Heart right ventricle (tissue), 16 donors: ENCODE results near the gene PKDCC. TPM values are rescaled to one million over a fixed set of nuclear protein-coding genes. Genes with fewer than 3 reads are reported as not detected.

Source experiments
- ATAC-seq, 8 donors: fragments of 200-7000 bp; cut with Tn5 transposase; one replicate each; pipeline ENCODE4 v1.9.1; 2020; ENCODE audit warnings: mild to moderate bottlenecking in 8 of 8, moderate library complexity in 8 of 8, moderate number of reproducible peaks in 1 of 8
- DNase-seq, 2 donors: peaks; one replicate each; pipeline ENCODE4 v3.0.0-alpha.2; 2020
- H3K27ac ChIP-seq, 10 donors: fragments of 200-600 bp; sonication (generic) in 2 of 10; one replicate each; pipeline versions ENCODE4 v1.5.0 to v1.8.0; 2020 to 2022; ENCODE audit warnings: mild to moderate bottlenecking in 3 of 10
- H3K27me3 ChIP-seq, 7 donors: fragments of 200-600 bp; one replicate each; pipeline ENCODE4 v1.8.0; 2021 to 2022; ENCODE audit warnings: mild to moderate bottlenecking in 2 of 7
- H3K36me3 ChIP-seq, 9 donors: fragments of 200-600 bp; sonication (generic) in 1 of 9; one replicate each; pipeline versions ENCODE4 v1.5.0 to v1.8.0; 2020 to 2022; ENCODE audit warnings: mild to moderate bottlenecking in 2 of 9
- H3K4me1 ChIP-seq, 9 donors: fragments of 200-600 bp; sonication (generic) in 1 of 9; one replicate each; pipeline versions ENCODE4 v1.5.0 to v1.8.0; 2020 to 2022; ENCODE audit warnings: mild to moderate bottlenecking in 4 of 9
- H3K4me3 ChIP-seq, 10 donors: fragments of 200-600 bp; sonication (generic) in 2 of 10; one replicate each; pipeline versions ENCODE4 v1.5.0 to v1.8.0; 2020 to 2022; ENCODE audit warnings: mild to moderate bottlenecking in 7 of 10, moderate library complexity in 2 of 10
- H3K9me3 ChIP-seq, 11 donors: fragments of 200-600 bp in 10 of 11; sonication (generic) in 2 of 11; one replicate each; pipeline versions ENCODE4 v1.5.0 to v1.8.0; 2013 to 2022; ENCODE audit warnings: mild to moderate bottlenecking in 2 of 11, control low read depth in 1 of 11, moderate library complexity in 1 of 11
- CTCF ChIP-seq, 9 donors: fragments of 200-600 bp; sonication (generic) in 2 of 9; IDR thresholded peaks; one replicate each; pipeline versions ENCODE4 v1.5.0 to v1.8.0; 2021 to 2022; ENCODE audit warnings: antibody characterized with exemption in 9 of 9, mild to moderate bottlenecking in 5 of 9, moderate library complexity in 1 of 9
- WGBS, 2 donors: extraction: QIAGEN DNeasy Blood & Tissue Kit; methylation state at CpG; one replicate each; pipeline ENCODE4 v1.1.7; 2013; ENCODE audit warnings: inconsistent platforms in 1 of 2; 5-methylcytosine and 5-hydroxymethylcytosine counted together
- intact Hi-C, 10 donors: fragments of 100-400 bp; cut with DNase I; formaldehyde crosslinking; loops; one replicate each; pipeline versions ENCODE4 v1.11.1 to v1.14.2; 2022
- polyA plus RNA-seq, 2 donors: library from polyadenylated mRNA; stranded (reverse); fragments of 200-250 nt; gene quantifications; one replicate each; pipeline ENCODE4 v1.2.3, GENCODE V29; 2013
- total RNA-seq, 10 donors: library from RNA; stranded (reverse); fragmentation: NEBNext Ultra II Directional in 3 of 10; extraction: Animal tissue kit (Norgen Biotek cat#: 25700) in 3 of 10; gene quantifications; one replicate each; pipeline versions ENCODE4 v1.2.1 to v1.2.4, GENCODE V29; 2021 to 2023
- donor health status: Arrhythmogenic right ventricular cardiomyopathy.
- donor health status: ischemic (EF 13 %, LVEDD 7.1; RV severe dilation, severe dysfunction).
- donor health status: healthy with polysubstance abuse.
- donor health status: DM: no; HTN: yes; CAD: no.
- donor health status: DM: no; HTN: no; CAD: no.
- donor health status: ischemic (EF 25% LVEDD 6.9; RV normal size, moderate dysfunction).
- donor health status: ischemic (EF 25% LVEDD 5.7; RV mildly dilated, moderate dysfunction).
- donor health status: healthy.
- donor health status: DM: yes; HTN: yes; CAD: no.
- donor health status: Ischemic cardiomyopathy.
- donor health status: ischemic (EF 35%, LVEDD 5.7; RV mildly dilated, moderate dysfunction).
- donor health status: nonischemic (EF 11% LVEDD 7.7; RV severe dilation, severe dysfunction).
- donor health status: DM: yes; HTN: yes; CAD: no.
- donor health status: PGD.
- donor health status: ischemic (EF 29% LVEDD 5.4; RV normal size, mild dysfunction).
- donor health status: nonischemic (EF 23%, LVEDD 6.1; RV moderate dilation, normal function).

Gene PKDCC
- total and polyA plus RNA-seq, 12 donors, result 25.1 to 263 (median 51.4) TPM

- Histone ChIP-seq H3K27me3 (no peaks in the 10 kb centered on the region), H3K9me3 (peaks cover 0 to 2% (median 0%) of the 10 kb centered on the region in 11 donors), H3K36me3 (no peaks in the 10 kb centered on the region), H3K4me3 (peak overlapping the region in 1 of 10 donors; percentile 2), H3K27ac (peak overlapping the region in 7 of 10 donors; percentile 6 to 92 (median 44)), H3K4me1 (peaks cover 12 to 75% (median 25%) of the 10 kb centered on the region in 9 donors)
- WGBS, 2 donors, result 70 to 73% methylated on average over 14 of the region's 14 CpGs
- DNase-seq, result peak in 1 of 2 donors; percentile 51
- peak in 1 of 8 donors; percentile 18 for ATAC-seq
- intact Hi-C loops, result loop anchor here in 1 of 10 donors (10.0 kb wide), 1 partner anchor 69 kb away; no protein-coding TSS in a partner anchor
- TF ChIP-seq CTCF (IDR thresholded peaks at IDR 0.05), result no peak
These were observed 57.8 kb downstream of the PKDCC start for GRCh38 chr2:42105330-42106256.

GRCh38 chr2:42106257-42106816, 58.5 kb downstream of the PKDCC start:
- 77% methylated on average over 10 of the region's 10 CpGs for WGBS, 2 donors
- H3K27me3 ChIP-seq, result no peaks in the 10 kb centered on the region
- intact Hi-C loops, result loop anchor here in 1 of 10 donors (10.0 kb wide), 1 partner anchor 68 kb away; no protein-coding TSS in a partner anchor
- ATAC-seq (no peak), DNase-seq (no peak)
- peak overlapping the region in 5 of 10 donors; percentile 34 to 92 (median 65) for H3K27ac ChIP-seq
- H3K4me1 ChIP-seq, result peaks cover 6 to 69% (median 21%) of the 10 kb centered on the region in 9 donors
- no peaks in the 10 kb centered on the region for H3K36me3 ChIP-seq
- H3K9me3 ChIP-seq, result no peaks in the 10 kb centered on the region
- peak overlapping the region in 1 of 10 donors; percentile 2 for H3K4me3 ChIP-seq
- TF ChIP-seq CTCF (IDR thresholded peaks at IDR 0.05), result no peak

GRCh38 chr2:42107249-42108042, 59.6 kb downstream of the PKDCC start:
- DNase-seq, result no peak
- Histone ChIP-seq H3K27me3 (no peaks in the 10 kb centered on the region), H3K36me3 (no peaks in the 10 kb centered on the region), H3K4me1 (peaks cover 0 to 58% (median 10%) of the 10 kb centered on the region in 9 donors), H3K4me3 (no peak overlapping the region), H3K9me3 (no peaks in the 10 kb centered on the region), H3K27ac (peak overlapping the region in 1 of 10 donors; percentile 92)
- no peak for ATAC-seq
- WGBS, 2 donors, result 93 to 96% methylated on average over 4 of the region's 4 CpGs
- intact Hi-C loops, result loop anchor here in 1 of 10 donors (10.0 kb wide), 1 partner anchor 67 kb away; no protein-coding TSS in a partner anchor
- TF ChIP-seq CTCF (IDR thresholded peaks at IDR 0.05), result no peak

Other genes with a start within 250 kb of the PKDCC start
- 10 to 100 TPM in 1 of 10 donors, 1 to 10 TPM in 9; 4.5 to 17.2 (median 5.9) TPM for gene EML4, start 121.3 kb downstream of the PKDCC start, total RNA-seq
- gene EML4, start 121.3 kb downstream of the PKDCC start, polyA plus RNA-seq, result 1 to 10 TPM; 2.9 to 5.0 TPM